Measurements from ENCODE around the gene HIRA. TPM values are rescaled to one million over a fixed set of nuclear protein-coding genes. Genes with fewer than 3 reads are reported as not detected.
"Not testable (repeated sequence)": the region's sequence is repeated elsewhere in the genome, so short reads cannot be mapped to it uniquely, and the experiment has no call there.

The HIRA gene
- total RNA-seq, 1 donor from 2014 or later, result 43.3 TPM

DNA sequence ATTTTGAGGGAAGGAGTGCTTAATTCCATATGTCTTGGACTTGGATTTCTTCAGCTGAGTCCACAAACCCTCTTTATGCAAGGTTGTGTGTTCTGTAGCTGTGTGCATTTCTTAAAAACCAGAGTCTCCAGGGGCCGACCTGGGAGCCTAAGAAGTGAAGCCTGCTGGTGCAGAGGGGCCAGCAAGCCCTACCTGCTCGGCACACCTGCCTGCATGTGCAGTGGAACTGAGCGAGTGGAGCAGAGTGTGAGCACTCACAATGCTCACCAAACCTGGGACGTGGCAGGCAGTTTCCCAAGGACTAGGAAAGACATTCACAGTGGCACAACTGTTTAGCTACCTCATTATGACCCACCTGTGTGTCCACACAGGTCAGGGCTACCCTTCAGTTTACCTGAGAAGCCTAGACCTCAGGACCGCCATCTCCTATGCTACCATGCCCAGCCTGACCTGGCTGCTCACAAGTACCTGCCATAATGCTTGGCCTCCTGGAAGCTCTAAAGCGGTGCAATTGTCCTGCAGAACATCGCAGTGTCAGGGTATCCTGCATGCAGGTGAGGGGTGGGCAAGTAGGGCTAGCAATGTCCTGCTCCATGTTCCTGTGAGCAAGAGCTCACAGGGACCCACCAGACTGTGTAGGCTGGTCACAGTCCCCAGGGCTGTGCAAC is 12.1 kb upstream of the HIRA start:
- peaks cover 3% of the 10 kb centered on the region for H3K36me3 Mint-ChIP-seq
- H3K9me3 Mint-ChIP-seq, result no peaks in the 10 kb centered on the region
- no peak overlapping the region for H3K4me3 Mint-ChIP-seq
- H3K27ac Mint-ChIP-seq, result no peak overlapping the region
- TF ChIP-seq CTCF (conservative IDR thresholded peaks at IDR 0.05), result no peak
- peaks cover 19% of the 10 kb centered on the region for H3K4me1 Mint-ChIP-seq (ENCODE audit: unreplicated experiment)
- no peak for DNase-seq (ENCODE audit: extremely low spot score, unreplicated experiment)
- no peaks in the 10 kb centered on the region for H3K27me3 Mint-ChIP-seq

- Mint-ChIP-seq H3K36me3 (no peaks in the 10 kb centered on the region), H3K9me3 (no peaks in the 10 kb centered on the region), H3K4me1 (ENCODE audit: unreplicated experiment) (peaks cover 15% of the 10 kb centered on the region), H3K27ac (no peak overlapping the region), H3K27me3 (no peaks in the 10 kb centered on the region), H3K4me3 (no peak overlapping the region)
- DNase-seq (ENCODE audit: extremely low spot score, unreplicated experiment), result no peak
- no peak for TF ChIP-seq CTCF (conservative IDR thresholded peaks at IDR 0.05)
Observed at GRCh38 chr22:19442166-19442565, 10.6 kb upstream of the HIRA start.

- no peaks in the 10 kb centered on the region for H3K36me3 Mint-ChIP-seq
- no peaks in the 10 kb centered on the region for H3K27me3 Mint-ChIP-seq
- no peak for TF ChIP-seq CTCF (conservative IDR thresholded peaks at IDR 0.05)
- no peak overlapping the region for H3K27ac Mint-ChIP-seq
- peaks cover 4% of the 10 kb centered on the region for H3K4me1 Mint-ChIP-seq (ENCODE audit: unreplicated experiment)
- no peak overlapping the region for H3K4me3 Mint-ChIP-seq
- no peaks in the 10 kb centered on the region for H3K9me3 Mint-ChIP-seq
- no peak for DNase-seq (ENCODE audit: extremely low spot score, unreplicated experiment)
Observed at GRCh38 chr22:19440411-19441195, 9.1 kb upstream of the HIRA start.

DNA sequence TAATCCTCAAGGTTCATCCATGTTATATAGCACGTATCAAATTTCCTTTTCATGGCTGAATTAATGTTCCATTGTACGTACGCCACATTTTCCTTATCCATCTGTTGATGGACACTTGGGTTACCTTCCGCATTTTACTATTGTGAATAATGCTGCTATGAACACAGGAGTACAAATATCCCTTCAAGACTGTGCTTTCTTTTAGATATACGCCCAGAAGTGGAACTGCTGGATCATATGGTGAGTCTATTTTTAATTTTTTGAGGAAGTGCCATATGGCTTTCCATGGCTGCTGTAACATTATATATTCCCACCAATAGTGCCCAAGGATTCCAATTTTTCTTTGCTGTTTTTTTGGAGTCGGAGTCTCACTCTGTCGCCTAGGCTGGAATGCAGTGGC is 6.8 kb upstream of the HIRA start:
- H3K27me3 Mint-ChIP-seq, result no peaks in the 10 kb centered on the region
- H3K4me1 Mint-ChIP-seq (ENCODE audit: unreplicated experiment), result no peaks in the 10 kb centered on the region
- no peak for TF ChIP-seq CTCF (conservative IDR thresholded peaks at IDR 0.05)
- no peak overlapping the region for H3K27ac Mint-ChIP-seq
- H3K4me3 Mint-ChIP-seq, result no peak overlapping the region
- no peak for DNase-seq (ENCODE audit: extremely low spot score, unreplicated experiment)
- H3K36me3 Mint-ChIP-seq, result no peaks in the 10 kb centered on the region
- H3K9me3 Mint-ChIP-seq, result no peaks in the 10 kb centered on the region

DNA sequence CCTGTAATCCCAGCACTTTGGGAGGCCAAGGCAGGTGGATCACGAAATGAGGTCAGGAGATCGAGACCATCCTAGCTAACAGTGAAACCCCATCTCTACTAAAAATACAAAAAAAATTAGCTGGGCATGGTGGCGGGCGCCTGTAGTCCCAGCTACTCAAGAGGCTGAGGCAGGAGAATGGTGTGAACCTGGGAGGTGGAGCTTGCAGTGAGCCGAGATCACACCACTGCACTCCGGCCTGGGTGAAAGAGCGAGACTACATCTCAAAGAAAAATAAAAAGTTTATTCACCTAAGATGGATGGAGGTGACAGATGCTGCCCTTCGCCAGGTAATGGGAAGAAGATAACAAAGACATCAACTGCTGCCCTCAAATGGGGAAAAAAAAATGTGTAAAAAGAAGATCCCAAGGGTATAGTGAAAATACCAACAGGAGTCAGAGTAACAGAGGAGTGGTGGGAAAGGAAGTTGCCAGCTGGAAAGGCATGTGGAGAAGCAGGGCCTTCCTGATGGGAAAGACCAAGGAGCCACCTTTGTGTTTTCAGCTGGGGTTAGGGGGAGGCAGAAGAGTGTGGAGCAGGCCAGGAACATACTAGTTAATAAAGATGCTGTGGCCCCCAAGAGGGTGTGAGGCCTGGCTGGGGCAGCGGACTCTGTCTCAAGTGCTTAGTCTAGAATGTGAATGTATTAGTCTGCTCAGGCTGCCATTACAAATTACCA is 5.1 kb upstream of the HIRA start:
- not testable (repeated sequence) for H3K36me3 Mint-ChIP-seq; H3K4me1 Mint-ChIP-seq (ENCODE audit: unreplicated experiment); H3K27ac Mint-ChIP-seq; H3K27me3 Mint-ChIP-seq; DNase-seq (ENCODE audit: extremely low spot score, unreplicated experiment); H3K9me3 Mint-ChIP-seq; H3K4me3 Mint-ChIP-seq
